Heart left ventricle (tissue), 16 donors: Measurements from ENCODE around the gene ADGRG7. TPM values are rescaled to one million over a fixed set of nuclear protein-coding genes. Genes with fewer than 3 reads are reported as not detected.

Source experiments
- ATAC-seq, 4 donors: fragments of 200-7000 bp; cut with Tn5 transposase; one replicate each; pipeline ENCODE4 v1.9.1; 2020 to 2022; ENCODE audit warnings: moderate library complexity in 4 of 4, mild to moderate bottlenecking in 3 of 4, moderate number of reproducible peaks in 1 of 4
- DNase-seq, 5 donors: peaks; one replicate each; pipeline ENCODE4 v3.0.0-alpha.2; 2020
- H3K27ac ChIP-seq, 12 donors: fragments of 200-600 bp; sonication (generic) in 4 of 12; one replicate each; pipeline versions ENCODE4 v1.5.0 to v1.8.0; 2016 to 2022; ENCODE audit warnings: mild to moderate bottlenecking in 2 of 12
- H3K27me3 ChIP-seq, 9 donors: fragments of 200-600 bp; sonication (generic) in 2 of 9; one replicate each; pipeline versions ENCODE4 v1.5.1 to v1.8.0; 2016 to 2022; ENCODE audit warnings: mild to moderate bottlenecking in 3 of 9
- H3K36me3 ChIP-seq, 9 donors: fragments of 200-600 bp; sonication (generic) in 2 of 9; one replicate each; pipeline versions ENCODE4 v1.5.0 to v1.8.0; 2018 to 2022; ENCODE audit warnings: mild to moderate bottlenecking in 2 of 9
- H3K4me1 ChIP-seq, 12 donors: fragments of 200-600 bp; sonication (generic) in 4 of 12; one replicate each; pipeline versions ENCODE4 v1.5.0 to v1.8.0; 2016 to 2022; ENCODE audit warnings: mild to moderate bottlenecking in 3 of 12
- H3K4me3 ChIP-seq, 12 donors: fragments of 200-600 bp; sonication (generic) in 4 of 12; one replicate each; pipeline versions ENCODE4 v1.5.0 to v1.8.0; 2017 to 2022; ENCODE audit warnings: mild to moderate bottlenecking in 9 of 12, moderate library complexity in 4 of 12
- H3K9me3 ChIP-seq, 12 donors: fragments of 200-600 bp; sonication (generic) in 4 of 12; one replicate each; pipeline versions ENCODE4 v1.5.0 to v1.8.0; 2016 to 2022; ENCODE audit warnings: mild to moderate bottlenecking in 1 of 12
- POLR2A ChIP-seq, 2 donors: fragments of 450-650 bp; IDR thresholded peaks; one replicate each; pipeline ENCODE4 v1.6.1; 2017; ENCODE audit warnings: antibody characterized with exemption in 2 of 2, mild to moderate bottlenecking in 2 of 2, moderate library complexity in 2 of 2
- WGBS, 4 donors: extraction: QIAGEN DNeasy Blood & Tissue Kit in 2 of 4; methylation state at CpG; one replicate each; pipeline versions ENCODE4 v1.1.5 to v1.1.7; 2013 to 2018; 5-methylcytosine and 5-hydroxymethylcytosine counted together
- intact Hi-C, 10 donors: fragments of 100-400 bp; cut with DNase I; formaldehyde crosslinking; loops; one replicate each; pipeline versions ENCODE4 v1.11.1 to v1.14.2; 2022
- polyA plus RNA-seq, 2 donors: library from polyadenylated mRNA; stranded (reverse); fragments of 200-250 nt; gene quantifications; one replicate each; pipeline ENCODE4 v1.2.3, GENCODE V29; 2013
- total RNA-seq, 9 donors: library from RNA; depleted of rRNA in 2 of 9; stranded (reverse); fragments of >200 nt in 2 of 9; fragmentation: NEBNext Ultra II Directional in 3 of 9; extraction: Animal tissue kit (Norgen Biotek cat#: 25700) in 3 of 9; gene quantifications; one replicate each; pipeline versions ENCODE4 v1.1.0 to v1.2.4, GENCODE V29; 2016 to 2023
- TF ChIP-seq, protein P1 (sequence below), 12 donors: fragments of 200-600 bp; sonication (generic) in 4 of 12; IDR thresholded peaks; one replicate each; pipeline versions ENCODE4 v1.5.0 to v1.8.0; 2018 to 2022; ENCODE audit warnings: antibody characterized with exemption in 12 of 12, mild to moderate bottlenecking in 5 of 12
- donor health status: ischemic (EF 13 %, LVEDD 7.1; RV severe dilation, severe dysfunction).
- donor health status: healthy with polysubstance abuse.
- donor health status: DM: no; HTN: yes; CAD: no.
- donor health status: DM: no; HTN: no; CAD: no.
- donor health status: ischemic (EF 25% LVEDD 6.9; RV normal size, moderate dysfunction).
- donor health status: ischemic (EF 25% LVEDD 5.7; RV mildly dilated, moderate dysfunction).
- donor health status: healthy.
- donor health status: DM: yes; HTN: yes; CAD: no.
- donor health status: ischemic (EF 35%, LVEDD 5.7; RV mildly dilated, moderate dysfunction).
- donor health status: nonischemic (EF 11% LVEDD 7.7; RV severe dilation, severe dysfunction).
- donor health status: DM: yes; HTN: yes; CAD: no.
- donor health status: PGD.
- donor health status: ischemic (EF 29% LVEDD 5.4; RV normal size, mild dysfunction).
- donor health status: nonischemic (EF 23%, LVEDD 6.1; RV moderate dilation, normal function).

Gene ADGRG7
- total and polyA plus RNA-seq, 11 donors: 0.23 TPM; not detected in 10

GRCh38 chr3:100629421-100630127 is 20.2 kb downstream of the ADGRG7 start:
- TF ChIP-seq, protein P1, sequence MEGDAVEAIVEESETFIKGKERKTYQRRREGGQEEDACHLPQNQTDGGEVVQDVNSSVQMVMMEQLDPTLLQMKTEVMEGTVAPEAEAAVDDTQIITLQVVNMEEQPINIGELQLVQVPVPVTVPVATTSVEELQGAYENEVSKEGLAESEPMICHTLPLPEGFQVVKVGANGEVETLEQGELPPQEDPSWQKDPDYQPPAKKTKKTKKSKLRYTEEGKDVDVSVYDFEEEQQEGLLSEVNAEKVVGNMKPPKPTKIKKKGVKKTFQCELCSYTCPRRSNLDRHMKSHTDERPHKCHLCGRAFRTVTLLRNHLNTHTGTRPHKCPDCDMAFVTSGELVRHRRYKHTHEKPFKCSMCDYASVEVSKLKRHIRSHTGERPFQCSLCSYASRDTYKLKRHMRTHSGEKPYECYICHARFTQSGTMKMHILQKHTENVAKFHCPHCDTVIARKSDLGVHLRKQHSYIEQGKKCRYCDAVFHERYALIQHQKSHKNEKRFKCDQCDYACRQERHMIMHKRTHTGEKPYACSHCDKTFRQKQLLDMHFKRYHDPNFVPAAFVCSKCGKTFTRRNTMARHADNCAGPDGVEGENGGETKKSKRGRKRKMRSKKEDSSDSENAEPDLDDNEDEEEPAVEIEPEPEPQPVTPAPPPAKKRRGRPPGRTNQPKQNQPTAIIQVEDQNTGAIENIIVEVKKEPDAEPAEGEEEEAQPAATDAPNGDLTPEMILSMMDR (IDR thresholded peaks at IDR 0.05): no peak
- no peak for TF ChIP-seq POLR2A (IDR thresholded peaks at IDR 0.05)
- Histone ChIP-seq H3K36me3 (no peaks in the 10 kb centered on the region), H3K4me1 (peaks cover 0 to 2% (median 0%) of the 10 kb centered on the region in 12 donors), H3K4me3 (no peak overlapping the region), H3K9me3 (peaks cover 0 to 10% (median 0%) of the 10 kb centered on the region in 12 donors), H3K27me3 (no peaks in the 10 kb centered on the region), H3K27ac (no peak overlapping the region)
- ATAC-seq (no peak), DNase-seq (no peak)
- intact Hi-C loops: no loop called here
- WGBS, 4 donors: 52 to 67% (median 57%) methylated on average over 3 of the region's 3 CpGs

DNA sequence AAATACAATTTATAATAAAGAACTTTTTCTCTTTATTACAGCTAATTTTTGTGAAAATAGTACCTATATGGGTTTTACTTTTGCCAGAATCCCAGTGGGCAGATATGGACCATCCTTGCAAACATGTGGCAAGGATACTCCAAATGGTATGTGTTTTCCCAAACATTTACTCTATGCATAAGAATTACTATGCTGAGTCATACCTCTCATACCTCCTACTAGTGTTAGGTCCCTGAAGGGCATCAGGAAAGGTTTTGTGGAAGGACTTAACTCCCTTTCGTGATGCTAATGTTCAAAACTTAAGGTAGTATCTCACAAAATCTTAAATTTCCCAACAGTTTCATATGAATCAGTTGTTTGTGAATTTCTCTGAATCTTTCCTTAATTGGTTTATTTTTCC is 21.3 kb downstream of the ADGRG7 start:
- Histone ChIP-seq H3K4me1 (peaks cover 0 to 4% (median 0%) of the 10 kb centered on the region in 12 donors), H3K9me3 (no peaks in the 10 kb centered on the region), H3K36me3 (no peaks in the 10 kb centered on the region), H3K27me3 (no peaks in the 10 kb centered on the region), H3K27ac (no peak overlapping the region), H3K4me3 (no peak overlapping the region)
- TF ChIP-seq, protein P1 (IDR thresholded peaks at IDR 0.05): no peak
- TF ChIP-seq POLR2A (IDR thresholded peaks at IDR 0.05): no peak
- DNase-seq: no peak
- intact Hi-C loops: no loop called here
- ATAC-seq: no peak
- WGBS, 4 donors: 82 to 93% (median 90%) methylated on average over 1 of the region's 1 CpG

- no peak overlapping the region for H3K4me3 ChIP-seq
- H3K4me1 ChIP-seq: peaks cover 0 to 4% (median 0%) of the 10 kb centered on the region in 12 donors
- TF ChIP-seq POLR2A (IDR thresholded peaks at IDR 0.05): no peak
- TF ChIP-seq, protein P1 (IDR thresholded peaks at IDR 0.05): no peak
- H3K27ac ChIP-seq: no peak overlapping the region
- H3K36me3 ChIP-seq: no peaks in the 10 kb centered on the region
- intact Hi-C loops: no loop called here
- no peaks in the 10 kb centered on the region for H3K27me3 ChIP-seq
- H3K9me3 ChIP-seq: no peaks in the 10 kb centered on the region
- WGBS, 4 donors: 79 to 89% (median 85%) methylated on average over 1 of the region's 1 CpG
- ATAC-seq: no peak
- DNase-seq: no peak
Observed at GRCh38 chr3:100631236-100631635, 21.8 kb downstream of the ADGRG7 start.

- no peak overlapping the region for H3K27ac ChIP-seq
- ATAC-seq (peak in 1 of 4 donors; percentile 58), DNase-seq (no peak)
- WGBS, 4 donors: 68 to 83% (median 78%) methylated on average over 5 of the region's 5 CpGs
- H3K4me1 ChIP-seq: peaks cover 0 to 4% (median 0%) of the 10 kb centered on the region in 12 donors
- no peak overlapping the region for H3K4me3 ChIP-seq
- H3K27me3 ChIP-seq: no peaks in the 10 kb centered on the region
- H3K9me3 ChIP-seq: no peaks in the 10 kb centered on the region
- H3K36me3 ChIP-seq: no peaks in the 10 kb centered on the region
- intact Hi-C loops: no loop called here
- TF ChIP-seq POLR2A (IDR thresholded peaks at IDR 0.05): no peak
- TF ChIP-seq, protein P1 (IDR thresholded peaks at IDR 0.05): no peak
Observed at GRCh38 chr3:100634493-100635272, 25.3 kb downstream of the ADGRG7 start.
